Upper lobe of left lung (tissue), 6 donors: ENCODE measurements around the gene EYS. TPM values are rescaled to one million over a fixed set of nuclear protein-coding genes. Genes with fewer than 3 reads are reported as not detected.
A peak's percentile ranks its signal among the peaks of the same experiment; 100 is the strongest.

ENCODE experiments used
- ATAC-seq, 2 donors: fragments of 200-7000 bp; cut with Tn5 transposase; one replicate each; pipeline ENCODE4 v1.9.1; 2022; ENCODE audit warnings: mild to moderate bottlenecking in 2 of 2, moderate library complexity in 2 of 2; ENCODE audit not compliant: low FRiP score in 2 of 2
- DNase-seq, 2 donors: peaks; one replicate each; pipeline ENCODE4 v3.0.0-alpha.2; 2019 to 2020
- H3K27ac ChIP-seq, 4 donors: fragments of 200-600 bp; sonication (generic); one replicate each; pipeline ENCODE4 v1.5.1; 2016 to 2019
- H3K27me3 ChIP-seq, 4 donors: fragments of 200-600 bp; sonication (generic); one replicate each; pipeline ENCODE4 v1.5.1; 2017 to 2019
- H3K36me3 ChIP-seq, 4 donors: fragments of 200-600 bp; sonication (generic); one replicate each; pipeline ENCODE4 v1.5.1; 2016 to 2019
- H3K4me1 ChIP-seq, 4 donors: fragments of 200-600 bp; sonication (generic); one replicate each; pipeline ENCODE4 v1.5.1; 2018 to 2019
- H3K4me3 ChIP-seq, 4 donors: fragments of 200-600 bp; sonication (generic); one replicate each; pipeline ENCODE4 v1.5.1; 2017 to 2019; ENCODE audit warnings: mild to moderate bottlenecking in 2 of 4, moderate library complexity in 1 of 4
- H3K9me3 ChIP-seq, 4 donors: fragments of 200-600 bp; sonication (generic); one replicate each; pipeline ENCODE4 v1.5.1; 2018 to 2019
- EP300 ChIP-seq, 4 donors: sonication (generic); formaldehyde crosslinking; IDR thresholded peaks; one replicate each; pipeline ENCODE4 v1.5.1; 2017; ENCODE audit warnings: antibody characterized with exemption in 4 of 4, control low read depth in 2 of 4
- POLR2A ChIP-seq, 4 donors: fragments of 450-650 bp; IDR thresholded peaks; one replicate each; pipeline ENCODE4 v1.5.1; 2016 to 2017; ENCODE audit warnings: antibody characterized with exemption in 4 of 4, mild to moderate bottlenecking in 2 of 4
- POLR2AphosphoS5 ChIP-seq, 2 donors: sonication (generic); formaldehyde crosslinking; IDR thresholded peaks; one replicate each; pipeline ENCODE4 v1.5.1; 2017; ENCODE audit warnings: antibody characterized with exemption in 2 of 2
- whole genome bisulfite sequencing, 2 donors: methylation state at CpG; one replicate each; pipeline ENCODE4 v1.1.5; 2017 to 2018; 5-methylcytosine and 5-hydroxymethylcytosine counted together
- total RNA-seq, 6 donors: library from RNA; depleted of rRNA in 4 of 6; stranded (reverse); fragments of >200 nt in 4 of 6; gene quantifications; one replicate each; pipeline versions ENCODE4 v1.1.0 to v1.2.1, GENCODE V29; 2016 to 2021
- TF ChIP-seq, protein P1 (sequence below), 6 experiments: fragments of 450-650 bp in 4 of 6; fragments of 200-600 bp in 2 of 6; sonication (generic) in 2 of 6; IDR thresholded peaks; one replicate each; pipeline ENCODE4 v1.5.1; 2016 to 2019; ENCODE audit warnings: antibody characterized with exemption in 6 of 6
- donor health status: DM: no; HTN: no; CAD: no; lungs with moderate emphysema.
- donor health status: DM: no; HTN: yes; CAD: no; lungs with severe emphysema.

EYS gene
- under 1 TPM in 4 of 6 donors, not detected in 2; under 0.01 to 0.46 (median 0.28) TPM for total RNA-seq

DNA sequence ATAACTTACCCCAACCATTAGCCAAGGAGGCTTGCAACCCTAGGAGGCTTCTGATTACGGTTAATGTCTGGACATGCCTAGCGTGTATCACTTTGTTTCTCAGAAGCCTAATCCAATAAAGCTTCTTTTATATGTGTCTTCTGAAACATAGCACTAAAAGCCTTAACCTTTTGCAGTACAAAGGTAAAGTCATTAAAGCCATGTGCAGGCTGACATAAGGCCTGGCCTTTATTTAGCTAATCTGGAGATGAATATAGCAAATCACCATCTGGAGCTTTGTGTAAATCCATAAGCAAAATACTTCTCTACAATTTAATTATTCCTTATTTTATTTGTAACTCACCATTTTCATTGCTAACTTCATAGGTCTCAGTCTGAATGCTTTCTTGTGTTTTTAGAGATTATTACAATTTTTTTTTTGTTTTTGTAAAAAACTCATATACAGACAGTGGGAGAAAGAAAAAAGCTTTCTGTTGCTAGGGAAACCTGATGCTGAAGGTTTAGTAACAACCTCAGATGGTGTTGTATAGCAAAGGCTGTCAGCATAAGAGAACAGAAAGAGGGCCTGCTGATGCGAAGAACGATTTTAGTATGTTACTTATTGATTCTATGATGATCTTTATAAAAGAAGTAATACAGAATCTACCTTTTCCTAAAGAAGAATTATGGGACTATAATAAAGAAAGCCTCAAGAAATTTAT, at the start of gene EYS:
EYS (minus strand) TSS at position 101 of the 701 bp plus-strand sequence. CDS start 211,816 bp downstream, outside the sequence.
- Histone ChIP-seq H3K9me3 (no peaks in the 10 kb centered on the region), H3K4me3 (no peak within 1 kb of the TSS), H3K36me3 (no peaks in the 10 kb centered on the region), H3K27ac (no peak within 1 kb of the TSS), H3K27me3 (no peaks in the 10 kb centered on the region), H3K4me1 (no peaks in the 10 kb centered on the region)
- 83 to 89% methylated on average over 4 of the region's 4 CpGs for WGBS, 2 donors
- ATAC-seq (no peak), DNase-seq (no peak)
- TF ChIP-seq POLR2A (IDR thresholded peaks at IDR 0.05) (no peak), EP300 (IDR thresholded peaks at IDR 0.05) (no peak), POLR2AphosphoS5 (IDR thresholded peaks at IDR 0.05) (no peak)
- TF ChIP-seq, protein P1, sequence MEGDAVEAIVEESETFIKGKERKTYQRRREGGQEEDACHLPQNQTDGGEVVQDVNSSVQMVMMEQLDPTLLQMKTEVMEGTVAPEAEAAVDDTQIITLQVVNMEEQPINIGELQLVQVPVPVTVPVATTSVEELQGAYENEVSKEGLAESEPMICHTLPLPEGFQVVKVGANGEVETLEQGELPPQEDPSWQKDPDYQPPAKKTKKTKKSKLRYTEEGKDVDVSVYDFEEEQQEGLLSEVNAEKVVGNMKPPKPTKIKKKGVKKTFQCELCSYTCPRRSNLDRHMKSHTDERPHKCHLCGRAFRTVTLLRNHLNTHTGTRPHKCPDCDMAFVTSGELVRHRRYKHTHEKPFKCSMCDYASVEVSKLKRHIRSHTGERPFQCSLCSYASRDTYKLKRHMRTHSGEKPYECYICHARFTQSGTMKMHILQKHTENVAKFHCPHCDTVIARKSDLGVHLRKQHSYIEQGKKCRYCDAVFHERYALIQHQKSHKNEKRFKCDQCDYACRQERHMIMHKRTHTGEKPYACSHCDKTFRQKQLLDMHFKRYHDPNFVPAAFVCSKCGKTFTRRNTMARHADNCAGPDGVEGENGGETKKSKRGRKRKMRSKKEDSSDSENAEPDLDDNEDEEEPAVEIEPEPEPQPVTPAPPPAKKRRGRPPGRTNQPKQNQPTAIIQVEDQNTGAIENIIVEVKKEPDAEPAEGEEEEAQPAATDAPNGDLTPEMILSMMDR (IDR thresholded peaks at IDR 0.05): no peak

DNA sequence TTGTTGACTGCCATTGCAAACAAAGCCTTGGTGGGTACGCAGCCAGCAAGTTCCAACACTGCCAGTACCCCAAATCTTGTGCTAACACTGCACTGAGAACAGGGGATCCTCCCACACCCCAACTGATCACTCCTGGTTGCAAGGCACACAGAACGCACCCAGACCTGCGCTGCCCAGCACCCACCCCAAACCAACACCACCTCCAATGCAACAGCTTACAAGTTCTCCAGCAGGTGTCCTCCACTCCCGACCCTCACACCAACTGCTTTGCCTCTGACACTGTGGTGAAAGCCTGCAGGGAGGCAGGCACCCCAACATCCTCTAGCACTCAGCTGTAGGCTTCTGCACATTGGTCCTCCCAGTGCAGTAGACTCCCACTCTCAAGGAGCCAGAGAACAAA, 39.3 kb upstream of the EYS start:
- Histone ChIP-seq H3K36me3 (no peaks in the 10 kb centered on the region), H3K27ac (no peak overlapping the region), H3K9me3 (no peaks in the 10 kb centered on the region), H3K4me1 (no peaks in the 10 kb centered on the region), H3K27me3 (no peaks in the 10 kb centered on the region), H3K4me3 (no peak overlapping the region)
- TF ChIP-seq POLR2A (IDR thresholded peaks at IDR 0.05): no peak
- peak in 1 of 2 donors; percentile 53 for ATAC-seq
- 0 to 80% methylated on average over 1 to 4 of the region's 4 CpGs for WGBS, 2 donors
- DNase-seq: peak in 1 of 2 donors; percentile 15

DNA sequence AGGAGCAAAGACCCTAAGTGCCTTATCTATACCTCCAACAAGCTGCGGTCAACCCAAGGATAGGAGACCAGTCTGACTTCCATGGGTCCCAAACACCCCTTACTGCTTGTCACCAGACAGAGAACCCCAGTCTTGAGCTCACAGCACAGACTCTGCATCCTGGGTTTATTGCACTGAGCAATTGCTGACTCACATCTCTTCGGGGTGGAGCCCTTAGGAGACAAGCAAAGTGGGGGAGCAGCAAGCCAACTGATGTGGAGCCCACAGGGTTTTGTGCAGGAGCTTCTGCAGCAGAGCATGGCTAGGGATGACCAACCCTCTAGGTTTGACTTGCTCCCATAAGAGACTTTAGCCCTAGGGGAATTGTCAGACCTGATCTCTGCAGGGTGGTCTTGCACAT, 38.6 kb upstream of the EYS start:
- Histone ChIP-seq H3K27ac (no peak overlapping the region), H3K4me1 (no peaks in the 10 kb centered on the region)
- no peak for DNase-seq

DNA sequence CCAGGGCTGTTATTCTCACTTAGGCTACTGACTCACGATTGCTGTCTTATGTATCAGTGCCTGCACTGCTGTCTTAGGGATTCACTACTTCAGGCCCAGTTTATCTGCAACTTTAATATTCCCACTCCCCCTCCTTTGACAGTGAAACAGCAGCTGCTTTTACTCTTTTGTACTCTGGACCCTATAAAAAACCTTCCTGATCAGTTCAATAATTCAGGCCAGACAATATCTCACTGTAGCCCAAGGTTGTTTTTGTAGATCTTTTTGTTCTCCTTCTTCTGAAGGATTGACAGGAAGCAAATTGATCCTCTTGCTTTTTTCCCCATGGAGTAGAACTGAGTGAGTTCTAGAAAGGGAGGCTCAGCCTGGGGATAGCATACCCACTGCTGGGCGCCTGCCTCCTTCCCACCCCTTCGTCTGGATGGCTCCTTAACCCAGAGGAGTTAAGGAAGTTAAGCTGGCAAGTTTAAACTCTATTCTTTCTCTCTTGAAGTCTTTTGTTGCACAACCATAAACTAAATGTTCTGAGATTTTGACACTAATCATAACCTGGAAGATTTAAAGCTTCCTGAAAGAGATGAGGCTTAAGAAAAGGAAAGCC, 22.0 kb upstream of the EYS start:
- no peaks in the 10 kb centered on the region for H3K4me1 ChIP-seq
- H3K9me3 ChIP-seq: no peaks in the 10 kb centered on the region
- no peak overlapping the region for H3K27ac ChIP-seq
- DNase-seq (no peak), ATAC-seq (no peak)
- no peaks in the 10 kb centered on the region for H3K36me3 ChIP-seq
- 40 to 62% methylated on average over 3 of the region's 3 CpGs for WGBS, 2 donors
- no peaks in the 10 kb centered on the region for H3K27me3 ChIP-seq
- no peak overlapping the region for H3K4me3 ChIP-seq
- no peak for TF ChIP-seq EP300 (IDR thresholded peaks at IDR 0.05)
- no peak for TF ChIP-seq POLR2AphosphoS5 (IDR thresholded peaks at IDR 0.05)
- TF ChIP-seq POLR2A (IDR thresholded peaks at IDR 0.05): no peak
- TF ChIP-seq, protein P1 (IDR thresholded peaks at IDR 0.05): no peak

More for the DNA sequence above, 38.6 kb upstream of the EYS start:
- H3K36me3 ChIP-seq: no peaks in the 10 kb centered on the region
- TF ChIP-seq, protein P1 (IDR thresholded peaks at IDR 0.05): no peak
- no peak for TF ChIP-seq POLR2AphosphoS5 (IDR thresholded peaks at IDR 0.05)
- no peak for TF ChIP-seq EP300 (IDR thresholded peaks at IDR 0.05)
- TF ChIP-seq POLR2A (IDR thresholded peaks at IDR 0.05): no peak
- no peak overlapping the region for H3K4me3 ChIP-seq
- H3K27me3 ChIP-seq: no peaks in the 10 kb centered on the region
- no peaks in the 10 kb centered on the region for H3K9me3 ChIP-seq
- ATAC-seq: no peak
- WGBS, 2 donors: 87% methylated on average over 2 of the region's 2 CpGs; no CpG with 5 or more reads in 1 of the 2 donors

DNA sequence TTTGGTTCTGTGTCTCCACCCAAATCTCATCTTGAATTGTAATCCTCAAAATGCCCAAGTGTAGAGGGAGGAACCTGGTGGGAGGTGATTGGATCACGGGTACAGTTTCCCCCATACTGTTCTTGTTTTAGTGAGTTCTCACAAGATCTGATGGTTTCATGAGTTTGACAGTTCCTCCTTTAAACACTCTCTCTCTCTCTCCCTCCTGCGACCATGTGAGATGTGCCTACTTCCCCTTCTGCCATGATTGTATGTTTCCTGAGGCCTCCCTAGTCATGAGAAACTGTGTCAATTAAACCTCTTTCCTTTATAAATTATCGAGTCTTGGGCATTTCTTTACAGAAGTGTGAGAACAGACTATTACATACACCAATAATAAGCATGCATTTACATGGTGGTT, 12.1 kb upstream of the EYS start:
- Histone ChIP-seq H3K4me3 (no peak overlapping the region), H3K27ac (no peak overlapping the region), H3K27me3 (no peaks in the 10 kb centered on the region), H3K4me1 (no peaks in the 10 kb centered on the region), H3K9me3 (no peaks in the 10 kb centered on the region), H3K36me3 (no peaks in the 10 kb centered on the region)
- DNase-seq (no peak), ATAC-seq (no peak)
- WGBS, 2 donors: 49 to 61% methylated on average over 3 of the region's 3 CpGs
- no peak for TF ChIP-seq EP300 (IDR thresholded peaks at IDR 0.05)
- no peak for TF ChIP-seq POLR2AphosphoS5 (IDR thresholded peaks at IDR 0.05)
- TF ChIP-seq, protein P1 (IDR thresholded peaks at IDR 0.05): no peak
- TF ChIP-seq POLR2A (IDR thresholded peaks at IDR 0.05): no peak
